H9 (cell line): ENCODE data around the gene ZNF8. TPM values are rescaled to one million over a fixed set of nuclear protein-coding genes. Genes with fewer than 3 reads are reported as not detected.

Experiments used
- DNase-seq: peaks from one replicate; pipeline ENCODE4 v3.0.0-alpha.2; 2017
- H2AFZ ChIP-seq: one replicate; pipeline ENCODE4 v1.6.1; 2013; ENCODE audit warnings: mild to moderate bottlenecking, low read length, control low read depth, moderate library complexity
- H2AK5ac ChIP-seq: 2 replicates; pipeline ENCODE4 v1.6.1; 2013; ENCODE audit warnings: low read length, control low read depth, mixed read lengths; ENCODE audit not compliant: insufficient read length
- H2BK120ac ChIP-seq: one replicate; pipeline ENCODE4 v1.6.1; 2013; ENCODE audit warnings: low read depth, mild to moderate bottlenecking, low read length, control low read depth, inconsistent platforms; ENCODE audit not compliant: poor library complexity, severe bottlenecking
- H2BK12ac ChIP-seq: 2 replicates; pipeline ENCODE4 v1.6.1; 2013; ENCODE audit warnings: low read length, control low read depth, mixed read lengths, low read depth; ENCODE audit not compliant: insufficient read length
- H2BK15ac ChIP-seq: 2 replicates; pipeline ENCODE4 v1.6.1; 2013; ENCODE audit warnings: low read depth, low read length, control low read depth
- H2BK20ac ChIP-seq: one replicate; pipeline ENCODE4 v1.6.1; 2013; ENCODE audit warnings: low read depth, mild to moderate bottlenecking, low read length, control low read depth, inconsistent platforms; ENCODE audit not compliant: poor library complexity, severe bottlenecking
- H2BK5ac ChIP-seq: 2 replicates; pipeline ENCODE4 v1.6.1; 2013; ENCODE audit warnings: low read length, control low read depth, mixed read lengths; ENCODE audit not compliant: insufficient read length
- H3K14ac ChIP-seq: 2 replicates; pipeline ENCODE4 v1.6.1; 2013; ENCODE audit warnings: low read length, control low read depth; ENCODE audit not compliant: insufficient read depth
- H3K18ac ChIP-seq: 2 replicates; pipeline ENCODE4 v1.6.1; 2013; ENCODE audit warnings: low read depth, mild to moderate bottlenecking, mixed read lengths, low read length, control low read depth; ENCODE audit not compliant: insufficient read length
- H3K23ac ChIP-seq: 2 replicates; pipeline ENCODE4 v1.6.1; 2013; ENCODE audit warnings: low read length, control low read depth, mixed read lengths, low read depth; ENCODE audit not compliant: insufficient read length
- H3K23me2 ChIP-seq: 2 replicates; pipeline ENCODE4 v1.6.1; 2013; ENCODE audit warnings: low read depth, mild to moderate bottlenecking, mixed read lengths, low read length, control low read depth; ENCODE audit not compliant: insufficient read length, poor library complexity, severe bottlenecking
- H3K27ac ChIP-seq: 2 replicates; pipeline ENCODE4 v1.5.1; 2013; ENCODE audit warnings: low read length, control low read depth, mixed read lengths, low read depth; ENCODE audit not compliant: insufficient read length
- H3K27me3 ChIP-seq: 2 replicates; pipeline ENCODE4 v1.6.1; 2013; ENCODE audit warnings: low read length, control low read depth, inconsistent platforms; ENCODE audit not compliant: insufficient read depth
- H3K4ac ChIP-seq: 2 replicates; pipeline ENCODE4 v1.6.1; 2013; ENCODE audit warnings: low read depth, mild to moderate bottlenecking, control low read depth, inconsistent platforms, low read length, moderate library complexity
- H3K4me1 ChIP-seq: 2 replicates; pipeline ENCODE4 v1.6.1; 2013; ENCODE audit warnings: low read length, control low read depth, inconsistent platforms; ENCODE audit not compliant: insufficient read depth
- H3K4me2 ChIP-seq: 2 replicates; pipeline ENCODE4 v1.6.1; 2013; ENCODE audit warnings: low read length, control low read depth, mixed read lengths; ENCODE audit not compliant: insufficient read length, insufficient read depth
- H3K56ac ChIP-seq: 2 replicates; pipeline ENCODE4 v1.6.1; 2013; ENCODE audit warnings: low read depth, mild to moderate bottlenecking, mixed read lengths, low read length, control low read depth; ENCODE audit not compliant: insufficient read length
- H3K79me1 ChIP-seq: 2 replicates; pipeline ENCODE4 v1.6.1; 2013; ENCODE audit warnings: low read depth, mild to moderate bottlenecking, moderate library complexity, low read length, control low read depth, inconsistent platforms; ENCODE audit not compliant: insufficient read depth, poor library complexity, severe bottlenecking
- H3K79me2 ChIP-seq: 2 replicates; pipeline ENCODE4 v1.6.1; 2013; ENCODE audit warnings: low read length, control low read depth, inconsistent platforms; ENCODE audit not compliant: insufficient read depth
- H3K9ac ChIP-seq: 2 replicates; pipeline ENCODE4 v1.6.1; 2013; ENCODE audit warnings: low read length, control low read depth, mixed read lengths; ENCODE audit not compliant: insufficient read length; ENCODE audit errors: extremely low read depth
- H3K9me3 ChIP-seq: one replicate; pipeline ENCODE4 v1.6.1; 2013; ENCODE audit warnings: low read depth, low read length, inconsistent platforms; ENCODE audit not compliant: control insufficient read depth
- H3T11ph ChIP-seq: one replicate; pipeline ENCODE4 v1.6.1; 2013; ENCODE audit warnings: mild to moderate bottlenecking, low read length, control low read depth, inconsistent platforms
- H4K20me1 ChIP-seq: one replicate; pipeline ENCODE4 v1.6.1; 2013; ENCODE audit not compliant: control insufficient read depth, insufficient read length, insufficient read depth
- H4K5ac ChIP-seq: 2 replicates; pipeline ENCODE4 v1.6.1; 2013; ENCODE audit warnings: low read depth, mild to moderate bottlenecking, mixed read lengths, low read length, control low read depth; ENCODE audit not compliant: insufficient read length
- H4K8ac ChIP-seq: replicated peaks from 2 replicates; pipeline ENCODE4 v1.6.1; 2013; ENCODE audit warnings: low read length, control low read depth, mixed read lengths, low read depth; ENCODE audit not compliant: insufficient read length
- H4K91ac ChIP-seq: 2 replicates; pipeline ENCODE4 v1.6.1; 2013; ENCODE audit warnings: low read depth, mild to moderate bottlenecking, moderate library complexity, mixed read lengths, low read length, control low read depth; ENCODE audit not compliant: insufficient read length
- H3K27ac Mint-ChIP-seq, 3 experiments: 2 replicates in 2 of 3; 3 replicates in 1 of 3; pipeline ENCODE4 v1.8.0; 2020 to 2021; ENCODE audit warnings: mixed read lengths in 3 of 3, mild to moderate bottlenecking in 1 of 3, moderate library complexity in 1 of 3
- H3K27me3 Mint-ChIP-seq: 2 replicates; pipeline ENCODE4 v1.8.0; 2021; ENCODE audit warnings: low read depth, mild to moderate bottlenecking, moderate library complexity, mixed read lengths
- H3K36me3 Mint-ChIP-seq, 3 experiments: 2 replicates in 2 of 3; 3 replicates in 1 of 3; pipeline ENCODE4 v1.8.0; 2020 to 2021; ENCODE audit warnings: low read depth in 3 of 3, mixed read lengths in 3 of 3; ENCODE audit not compliant: insufficient read depth in 1 of 3
- H3K4me1 Mint-ChIP-seq, 2 experiments: 2 replicates each; pipeline ENCODE4 v1.8.0; 2020; ENCODE audit warnings: mixed read lengths in 2 of 2
- H3K4me3 Mint-ChIP-seq, 2 experiments: 2 replicates in 1 of 2; 3 replicates in 1 of 2; pipeline ENCODE4 v1.8.0; 2020 to 2021; ENCODE audit warnings: mild to moderate bottlenecking in 2 of 2, mixed read lengths in 2 of 2, moderate library complexity in 1 of 2
- H3K9me3 Mint-ChIP-seq, 2 experiments: 2 replicates in 1 of 2; 3 replicates in 1 of 2; pipeline ENCODE4 v1.8.0; 2020; ENCODE audit warnings: mild to moderate bottlenecking in 2 of 2, mixed read lengths in 2 of 2, moderate library complexity in 1 of 2
- WGBS: extraction: QIAGEN DNeasy Blood & Tissue Kit; methylation state at CpG from one replicate; pipeline ENCODE4 v1.1.7; 2013; ENCODE audit warnings: missing lambda C conversion rate, low lambda C conversion rate, mixed read lengths; ENCODE audit not compliant: insufficient read length; ENCODE audit errors: extremely low coverage; 5-methylcytosine and 5-hydroxymethylcytosine counted together
- total RNA-seq: library from RNA; stranded (reverse); gene quantifications from 2 replicates; pipeline ENCODE4 v1.2.1, GENCODE V29; 2021
- TF ChIP-seq, protein P1 (sequence below): fragments of 200-600 bp; sonication (generic); conservative IDR thresholded peaks from 3 replicates; pipeline ENCODE4 v1.8.0; 2021; ENCODE audit warnings: antibody characterized with exemption, mild to moderate bottlenecking

Gene ZNF8
- total RNA-seq, 1 experiment from 2014 or later: 17.3 TPM

DNA sequence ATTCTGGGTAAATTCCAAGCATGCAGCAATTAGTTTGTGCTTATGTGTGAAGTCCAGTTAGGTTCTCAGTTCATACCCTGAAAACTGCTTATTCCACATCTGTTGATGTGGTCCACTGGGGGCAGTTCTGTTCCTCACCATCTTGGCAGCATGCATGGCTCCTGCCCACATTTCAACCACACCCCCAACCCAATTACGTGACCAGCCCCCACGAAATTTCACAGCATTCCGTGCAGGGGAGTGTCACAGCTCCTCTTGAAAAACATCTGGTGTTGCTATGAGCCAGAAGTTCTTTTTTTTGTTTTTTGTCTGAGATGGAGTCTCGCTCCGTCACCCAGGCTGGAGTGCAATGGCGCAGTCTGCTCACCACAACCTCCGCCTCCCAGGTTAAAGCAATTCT is 17.3 kb downstream of the ZNF8 start:
- peaks cover 2 to 9% of the 10 kb centered on the region in 2 experiments; a peak in 3 of 5 replicates for H3K9me3 Mint-ChIP-seq
- no peak overlapping the region for H3K4me2 ChIP-seq
- H3K36me3 Mint-ChIP-seq: peaks cover 68 to 89% (median 89%) of the 10 kb centered on the region in 3 experiments
- no peak overlapping the region for H3K14ac ChIP-seq
- no peak overlapping the region for H2BK12ac ChIP-seq
- no peak overlapping the region for H2BK5ac ChIP-seq
- DNase-seq: no peak
- no peak overlapping the region for H3K4ac ChIP-seq
- H4K91ac ChIP-seq: no peak overlapping the region
- TF ChIP-seq, protein P1, sequence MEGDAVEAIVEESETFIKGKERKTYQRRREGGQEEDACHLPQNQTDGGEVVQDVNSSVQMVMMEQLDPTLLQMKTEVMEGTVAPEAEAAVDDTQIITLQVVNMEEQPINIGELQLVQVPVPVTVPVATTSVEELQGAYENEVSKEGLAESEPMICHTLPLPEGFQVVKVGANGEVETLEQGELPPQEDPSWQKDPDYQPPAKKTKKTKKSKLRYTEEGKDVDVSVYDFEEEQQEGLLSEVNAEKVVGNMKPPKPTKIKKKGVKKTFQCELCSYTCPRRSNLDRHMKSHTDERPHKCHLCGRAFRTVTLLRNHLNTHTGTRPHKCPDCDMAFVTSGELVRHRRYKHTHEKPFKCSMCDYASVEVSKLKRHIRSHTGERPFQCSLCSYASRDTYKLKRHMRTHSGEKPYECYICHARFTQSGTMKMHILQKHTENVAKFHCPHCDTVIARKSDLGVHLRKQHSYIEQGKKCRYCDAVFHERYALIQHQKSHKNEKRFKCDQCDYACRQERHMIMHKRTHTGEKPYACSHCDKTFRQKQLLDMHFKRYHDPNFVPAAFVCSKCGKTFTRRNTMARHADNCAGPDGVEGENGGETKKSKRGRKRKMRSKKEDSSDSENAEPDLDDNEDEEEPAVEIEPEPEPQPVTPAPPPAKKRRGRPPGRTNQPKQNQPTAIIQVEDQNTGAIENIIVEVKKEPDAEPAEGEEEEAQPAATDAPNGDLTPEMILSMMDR: no peak
- H3K27me3 ChIP-seq: no peaks in the 10 kb centered on the region
- no peaks in the 10 kb centered on the region; a peak in 1 of 4 replicates for H3K4me1 Mint-ChIP-seq
- H3K4me1 ChIP-seq: no peaks in the 10 kb centered on the region
- no peak overlapping the region for H2BK15ac ChIP-seq
- H3K9me3 ChIP-seq: no peaks in the 10 kb centered on the region
- peaks cover 1% of the 10 kb centered on the region; the same call in 1 of the 2 replicates for H3K27me3 Mint-ChIP-seq
- H3K23me2 ChIP-seq: no peaks in the 10 kb centered on the region
- H3K18ac ChIP-seq: no peak overlapping the region
- H2BK120ac ChIP-seq: no peak overlapping the region
- no peaks in the 10 kb centered on the region for H4K20me1 ChIP-seq
- H3T11ph ChIP-seq: no peak overlapping the region
- H3K79me2 ChIP-seq: peaks cover 1% of the 10 kb centered on the region; the same call in 1 of the 2 replicates
- no CpG with 5 or more reads among the region's 7 CpGs for WGBS
- no peak overlapping the region for H2AK5ac ChIP-seq
- no peak overlapping the region for H3K27ac ChIP-seq
- H3K79me1 ChIP-seq: peaks cover 3% of the 10 kb centered on the region
- H4K8ac ChIP-seq: no peak overlapping the region
- no peak overlapping the region for H3K56ac ChIP-seq
- H3K4me3 Mint-ChIP-seq: no peak overlapping the region
- no peak overlapping the region for H2BK20ac ChIP-seq
- no peak overlapping the region for H3K9ac ChIP-seq
- no peak overlapping the region for H4K5ac ChIP-seq
- no peak overlapping the region for H2AFZ ChIP-seq
- H3K27ac Mint-ChIP-seq: no peak overlapping the region; a peak in 1 of 7 replicates
- no peak overlapping the region for H3K23ac ChIP-seq
